ENCODE measurements around the gene MYO1E.

Gene MYO1E

GRCh38 chr15:59158701-59159034 is 214.0 kb downstream of the MYO1E start:
- no peak for TF ChIP-seq PPARA (CRISPR knock-in tag; IDR thresholded peaks at IDR 0.05; ENCODE audit: borderline replicate concordance)
- TF ChIP-seq PATZ1 (CRISPR knock-in tag; IDR thresholded peaks at IDR 0.05; ENCODE audit: borderline replicate concordance): no peak
- no peak for TF ChIP-seq POU6F1 (CRISPR knock-in tag; IDR thresholded peaks at IDR 0.05; ENCODE audit: borderline replicate concordance, low read depth)
- no peak for TF ChIP-seq TSHZ2 (CRISPR knock-in tag; IDR thresholded peaks at IDR 0.05)
- ATAC-seq: no peak

- no peak for ATAC-seq
Measured at GRCh38 chr15:59157840-59158700, 214.6 kb downstream of the MYO1E start.

More at GRCh38 chr15:59157840-59158700, 214.6 kb downstream of the MYO1E start:
- TF ChIP-seq ZFP30 (CRISPR knock-in tag; IDR thresholded peaks at IDR 0.05): no peak
- TF ChIP-seq PPARA (CRISPR knock-in tag; IDR thresholded peaks at IDR 0.05; ENCODE audit: borderline replicate concordance): no peak
- no peak for TF ChIP-seq TSHZ2 (CRISPR knock-in tag; IDR thresholded peaks at IDR 0.05)
- no peak for TF ChIP-seq CREB5 (CRISPR knock-in tag; IDR thresholded peaks at IDR 0.05; ENCODE audit: low read depth)
- no peak for TF ChIP-seq GLIS3 (CRISPR knock-in tag; IDR thresholded peaks at IDR 0.05)
- TF ChIP-seq ZFP3 (CRISPR knock-in tag; IDR thresholded peaks at IDR 0.05): no peak
- TF ChIP-seq CSDC2 (CRISPR knock-in tag; IDR thresholded peaks at IDR 0.05): no peak
- TF ChIP-seq ESRRG (CRISPR knock-in tag; IDR thresholded peaks at IDR 0.05): no peak
- TF ChIP-seq PATZ1 (CRISPR knock-in tag; IDR thresholded peaks at IDR 0.05; ENCODE audit: borderline replicate concordance): no peak
- no peak for TF ChIP-seq ARNTL (CRISPR knock-in tag; IDR thresholded peaks at IDR 0.05; ENCODE audit: borderline replicate concordance, low read depth)
- no peak for TF ChIP-seq ZNF8 (CRISPR knock-in tag; IDR thresholded peaks at IDR 0.05)
- no peak for TF ChIP-seq BACH2 (CRISPR knock-in tag; IDR thresholded peaks at IDR 0.05; ENCODE audit: borderline replicate concordance)
- TF ChIP-seq SNAI2 (CRISPR knock-in tag; IDR thresholded peaks at IDR 0.05): no peak
- TF ChIP-seq OSR1 (CRISPR knock-in tag; IDR thresholded peaks at IDR 0.05): no peak
- TF ChIP-seq ZC3H10 (CRISPR knock-in tag; IDR thresholded peaks at IDR 0.05): no peak
- TF ChIP-seq POU6F1 (CRISPR knock-in tag; IDR thresholded peaks at IDR 0.05; ENCODE audit: borderline replicate concordance, low read depth): no peak
